Measurements from ENCODE around the gene SPINK9. TPM values are rescaled to one million over a fixed set of nuclear protein-coding genes. Genes with fewer than 3 reads are reported as not detected.
"Not testable (repeated sequence)": the region's sequence is repeated elsewhere in the genome, so short reads cannot be mapped to it uniquely, and the experiment has no call there.

The SPINK9 gene
- total RNA-seq, 1 donor, result not detected

- DNase-seq (ENCODE audit: low read depth), result no peak
- no peak overlapping the region for H3K4me3 ChIP-seq (ENCODE audit: low read depth, low read length)
- TF ChIP-seq, protein P1, sequence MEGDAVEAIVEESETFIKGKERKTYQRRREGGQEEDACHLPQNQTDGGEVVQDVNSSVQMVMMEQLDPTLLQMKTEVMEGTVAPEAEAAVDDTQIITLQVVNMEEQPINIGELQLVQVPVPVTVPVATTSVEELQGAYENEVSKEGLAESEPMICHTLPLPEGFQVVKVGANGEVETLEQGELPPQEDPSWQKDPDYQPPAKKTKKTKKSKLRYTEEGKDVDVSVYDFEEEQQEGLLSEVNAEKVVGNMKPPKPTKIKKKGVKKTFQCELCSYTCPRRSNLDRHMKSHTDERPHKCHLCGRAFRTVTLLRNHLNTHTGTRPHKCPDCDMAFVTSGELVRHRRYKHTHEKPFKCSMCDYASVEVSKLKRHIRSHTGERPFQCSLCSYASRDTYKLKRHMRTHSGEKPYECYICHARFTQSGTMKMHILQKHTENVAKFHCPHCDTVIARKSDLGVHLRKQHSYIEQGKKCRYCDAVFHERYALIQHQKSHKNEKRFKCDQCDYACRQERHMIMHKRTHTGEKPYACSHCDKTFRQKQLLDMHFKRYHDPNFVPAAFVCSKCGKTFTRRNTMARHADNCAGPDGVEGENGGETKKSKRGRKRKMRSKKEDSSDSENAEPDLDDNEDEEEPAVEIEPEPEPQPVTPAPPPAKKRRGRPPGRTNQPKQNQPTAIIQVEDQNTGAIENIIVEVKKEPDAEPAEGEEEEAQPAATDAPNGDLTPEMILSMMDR (IDR thresholded peaks at IDR 0.05; ENCODE audit: insufficient read depth, low read depth, low read length), result no peak
These were observed 23.9 kb upstream of the SPINK9 start for GRCh38 chr5:148311484-148311883.

DNA sequence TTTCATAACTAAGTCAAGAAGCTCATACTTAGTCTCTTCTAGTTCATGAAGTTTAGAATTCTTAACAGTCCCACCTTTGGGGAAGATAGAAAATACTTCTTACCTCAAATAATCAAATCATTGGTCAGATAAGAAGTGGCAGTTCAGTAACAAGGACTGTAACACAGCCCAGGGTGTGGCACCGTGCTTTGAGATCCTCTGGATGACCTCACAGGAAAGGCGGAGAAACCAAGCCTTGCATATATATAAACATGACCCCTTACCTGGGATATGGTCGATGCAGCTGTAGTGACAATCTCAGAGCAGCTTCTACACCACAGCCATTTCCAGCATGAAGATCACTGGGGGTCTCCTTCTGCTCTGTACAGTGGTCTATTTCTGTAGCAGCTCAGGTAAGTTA is 23.2 kb upstream of the SPINK9 start, which contains the start of gene SPINK7:
Gene SPINK7 (plus strand): TSS at position 271 of the 400 bp plus-strand sequence. CDS start 61 bp downstream, at position 332.
- DNase-seq (ENCODE audit: low read depth), result no peak
- H3K4me3 ChIP-seq (ENCODE audit: low read depth, low read length), result no peak within 1 kb of the TSS
- TF ChIP-seq, protein P1 (IDR thresholded peaks at IDR 0.05; ENCODE audit: insufficient read depth, low read depth, low read length), result no peak

- TF ChIP-seq, protein P1 (IDR thresholded peaks at IDR 0.05; ENCODE audit: insufficient read depth, low read depth, low read length), result no peak
- no peak overlapping the region for H3K4me3 ChIP-seq (ENCODE audit: low read depth, low read length)
- no peak for DNase-seq (ENCODE audit: low read depth)
These were observed 21.2 kb upstream of the SPINK9 start for GRCh38 chr5:148314187-148314586.

DNA sequence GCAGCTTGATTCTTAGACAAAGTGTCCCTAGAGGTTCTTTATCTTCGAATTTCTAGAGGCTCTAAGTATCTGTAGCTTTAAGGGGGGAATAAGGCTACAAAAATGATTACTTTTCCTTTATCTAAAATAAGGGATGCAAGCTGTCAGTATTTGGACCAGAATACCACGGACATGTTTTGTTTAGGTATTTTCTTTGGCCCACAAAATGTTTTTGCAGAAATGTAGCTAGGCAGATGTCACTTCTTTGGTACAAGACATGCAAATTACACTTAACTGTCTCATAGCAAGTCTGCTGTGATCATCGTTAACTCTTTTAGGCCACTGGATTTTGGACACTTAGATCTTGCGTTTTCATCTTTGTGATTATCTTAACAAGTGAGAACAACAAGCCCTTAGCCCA is 20.6 kb upstream of the SPINK9 start:
- no peak for DNase-seq (ENCODE audit: low read depth)
- no peak overlapping the region for H3K4me3 ChIP-seq (ENCODE audit: low read depth, low read length)
- TF ChIP-seq, protein P1 (IDR thresholded peaks at IDR 0.05; ENCODE audit: insufficient read depth, low read depth, low read length), result no peak

GRCh38 chr5:148320011-148320963 is 15.1 kb upstream of the SPINK9 start:
- not testable (repeated sequence) for DNase-seq (ENCODE audit: low read depth)

DNA sequence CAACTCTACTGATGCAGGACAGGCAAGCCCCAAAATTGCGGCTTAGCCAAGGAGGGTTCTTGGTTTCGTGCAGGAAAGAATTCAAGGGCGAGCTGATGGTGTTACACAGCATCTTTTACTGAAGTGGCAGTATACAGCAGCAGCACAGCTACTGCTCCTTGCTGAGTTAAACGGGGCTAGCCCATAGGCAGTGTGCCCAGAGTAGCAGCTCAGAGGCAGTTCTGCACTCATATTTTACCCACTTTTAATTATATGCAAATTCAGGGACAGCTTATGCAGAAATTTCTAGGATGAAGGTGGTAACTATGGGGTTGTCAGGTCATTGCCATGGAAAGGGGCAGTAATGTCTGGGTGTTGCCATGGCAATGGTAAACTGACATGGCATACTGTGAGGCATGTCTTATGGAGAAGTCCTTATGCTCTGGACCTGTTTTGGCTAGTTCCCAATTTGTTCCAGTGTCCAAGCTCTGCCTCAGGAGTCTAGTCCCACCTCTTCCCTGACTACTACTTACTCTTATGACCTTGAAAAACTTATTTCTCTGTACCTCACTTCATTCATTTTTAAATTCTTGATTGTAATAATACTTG is 2.0 kb upstream of the SPINK9 start:
- no peak overlapping the region for H3K4me3 ChIP-seq (ENCODE audit: low read depth, low read length)
- TF ChIP-seq, protein P1 (IDR thresholded peaks at IDR 0.05; ENCODE audit: insufficient read depth, low read depth, low read length), result no peak
- DNase-seq (ENCODE audit: low read depth), result no peak

More at GRCh38 chr5:148320011-148320963, 15.1 kb upstream of the SPINK9 start:
- peak overlapping the region; percentile 49 for H3K4me3 ChIP-seq (ENCODE audit: low read depth, low read length)

Data from fibroblast of villous mesenchyme (primary cell).